Measurements from ENCODE around the gene IQCE.

The IQCE gene

GRCh38 chr7:2602406-2603043, 43.7 kb downstream of the IQCE start:
- TF ChIP-seq ZBTB7A (IDR thresholded peaks at IDR 0.05; ENCODE audit: low read depth) (no peak), TEAD4 (IDR thresholded peaks at IDR 0.05) (no peak), FOXM1 (IDR thresholded peaks at IDR 0.05; ENCODE audit: borderline replicate concordance, low read depth) (no peak), REST (IDR thresholded peaks at IDR 0.05; ENCODE audit: low read depth) (no peak)

DNA sequence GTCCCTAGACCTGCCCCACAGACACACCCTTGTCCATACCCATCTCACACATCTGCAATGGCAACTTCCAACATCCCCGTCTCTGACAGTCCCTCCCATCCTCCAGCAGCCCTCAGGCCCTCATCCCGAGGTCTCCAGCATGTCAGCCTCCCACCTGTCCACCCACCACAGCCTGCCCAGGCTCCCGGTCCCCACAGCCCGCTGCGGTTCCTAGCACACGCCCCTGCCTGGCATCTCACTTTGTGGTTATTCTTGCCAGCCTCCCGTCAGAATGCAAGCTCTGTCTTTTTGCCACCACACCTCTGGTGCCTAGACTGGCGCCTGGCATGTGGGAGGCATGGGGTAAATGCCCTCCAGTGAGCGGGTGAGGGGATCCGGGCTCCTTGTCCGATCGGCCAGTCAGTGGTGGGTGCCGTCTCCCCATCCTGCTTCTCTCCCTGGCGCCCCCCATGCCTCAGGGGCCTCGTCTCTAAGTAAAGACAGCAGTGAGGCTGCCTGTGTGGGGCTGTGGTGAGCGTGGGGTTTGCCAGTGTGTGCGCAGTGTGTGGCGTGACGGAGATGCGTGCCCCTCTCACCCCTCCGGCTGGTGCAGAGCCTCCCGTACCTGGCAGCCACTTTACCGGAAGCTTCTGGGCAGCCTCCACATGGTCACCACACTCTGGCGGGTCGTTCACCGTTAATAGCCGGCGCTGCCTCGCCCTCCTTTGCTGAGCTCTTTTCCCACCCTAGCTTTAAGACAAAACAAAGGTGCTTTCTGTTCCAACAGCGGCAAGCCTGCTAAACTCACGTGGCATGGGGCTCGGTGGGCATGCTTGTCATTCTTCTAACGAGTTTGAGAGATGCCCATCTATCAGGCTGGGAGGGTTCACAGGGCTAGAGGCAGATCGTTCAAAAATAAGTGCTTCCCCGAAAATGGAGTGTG, 44.5 kb downstream of the IQCE start:
- TF ChIP-seq YY1 (IDR thresholded peaks at IDR 0.05; ENCODE audit: low read depth) (no peak), CEBPB (IDR thresholded peaks at IDR 0.05) (no peak), FOXM1 (IDR thresholded peaks at IDR 0.05; ENCODE audit: borderline replicate concordance, low read depth) (no peak)

DNA sequence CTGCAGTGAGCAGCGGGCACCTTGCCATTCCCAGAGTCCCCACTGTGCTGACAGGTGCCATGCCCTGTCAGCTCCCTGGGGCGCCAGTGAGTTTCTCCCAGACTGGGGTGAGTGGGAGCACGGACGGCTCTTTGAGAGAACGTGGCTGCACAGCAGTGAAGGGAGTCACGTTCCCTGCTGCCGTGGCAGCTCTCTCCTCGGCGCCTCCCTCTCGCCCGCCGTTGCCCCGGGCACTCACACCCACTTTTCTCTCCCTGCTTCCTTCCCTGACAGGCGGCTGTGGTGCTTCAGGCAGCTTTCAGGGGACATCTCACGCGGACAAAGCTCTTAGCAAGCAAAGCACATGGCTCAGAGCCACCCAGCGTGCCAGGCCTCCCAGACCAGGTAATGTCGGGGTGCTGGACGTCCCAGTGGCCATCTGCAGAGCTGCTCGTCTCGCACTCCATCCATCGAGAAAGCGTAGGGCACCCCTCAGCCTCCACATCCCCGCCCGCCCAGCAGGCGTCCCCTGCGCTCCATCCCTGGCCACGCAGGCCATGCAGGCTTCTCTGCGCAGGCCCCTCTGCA, 45.9 kb downstream of the IQCE start:
- peak; percentile 91 for TF ChIP-seq NFIC (IDR thresholded peaks at IDR 0.05)
- TF ChIP-seq FOXM1 (IDR thresholded peaks at IDR 0.05; ENCODE audit: borderline replicate concordance, low read depth) = no peak; the same call in 1 of the 2 replicates
- TF ChIP-seq, protein P1, sequence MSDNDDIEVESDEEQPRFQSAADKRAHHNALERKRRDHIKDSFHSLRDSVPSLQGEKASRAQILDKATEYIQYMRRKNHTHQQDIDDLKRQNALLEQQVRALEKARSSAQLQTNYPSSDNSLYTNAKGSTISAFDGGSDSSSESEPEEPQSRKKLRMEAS (IDR thresholded peaks at IDR 0.05) = peak; percentile 68
- peak; percentile 61; the same call in 1 of the 2 replicates for TF ChIP-seq EP300 (IDR thresholded peaks at IDR 0.05; ENCODE audit: borderline replicate concordance)
- no peak for TF ChIP-seq TEAD4 (IDR thresholded peaks at IDR 0.05)
- 0 out of 2 replicates have a peak, but pooled peaks have one; percentile 12 for TF ChIP-seq USF1 (IDR thresholded peaks at IDR 0.05)
- TF ChIP-seq TCF12 (IDR thresholded peaks at IDR 0.05; ENCODE audit: low read depth) = peak; percentile 90

- TF ChIP-seq CREB1 (IDR thresholded peaks at IDR 0.05; ENCODE audit: low read depth) (no peak), EGR1 (IDR thresholded peaks at IDR 0.05) (no peak), CEBPB (IDR thresholded peaks at IDR 0.05) (no peak), TAF1 (IDR thresholded peaks at IDR 0.05; ENCODE audit: low read depth) (no peak)
These were observed 47.1 kb downstream of the IQCE start for GRCh38 chr7:2605608-2606538.

GRCh38 chr7:2606539-2606936, 47.8 kb downstream of the IQCE start:
- no peak for TF ChIP-seq USF1 (IDR thresholded peaks at IDR 0.05)
- TF ChIP-seq EGR1 (IDR thresholded peaks at IDR 0.05) = no peak
- TF ChIP-seq FOXM1 (IDR thresholded peaks at IDR 0.05; ENCODE audit: borderline replicate concordance, low read depth) = no peak
- TF ChIP-seq TEAD4 (IDR thresholded peaks at IDR 0.05) = no peak
- no peak for TF ChIP-seq ZBTB7A (IDR thresholded peaks at IDR 0.05; ENCODE audit: low read depth)
- no peak for TF ChIP-seq NFIC (IDR thresholded peaks at IDR 0.05)
- TF ChIP-seq EP300 (IDR thresholded peaks at IDR 0.05; ENCODE audit: borderline replicate concordance) = no peak
- TF ChIP-seq, protein P1 (IDR thresholded peaks at IDR 0.05) = no peak
- TF ChIP-seq TCF12 (IDR thresholded peaks at IDR 0.05; ENCODE audit: low read depth) = no peak
- no peak for TF ChIP-seq CREB1 (IDR thresholded peaks at IDR 0.05; ENCODE audit: low read depth)
- TF ChIP-seq RAD21 (IDR thresholded peaks at IDR 0.05; ENCODE audit: low read depth) = no peak
- TF ChIP-seq TAF1 (IDR thresholded peaks at IDR 0.05; ENCODE audit: low read depth) = no peak
- TF ChIP-seq YY1 (IDR thresholded peaks at IDR 0.05; ENCODE audit: low read depth) = no peak
- no peak for TF ChIP-seq CEBPB (IDR thresholded peaks at IDR 0.05)
- no peak for TF ChIP-seq REST (IDR thresholded peaks at IDR 0.05; ENCODE audit: low read depth)
